ENCODE results near the gene FXN.

FXN gene

GRCh38 chr9:69012696-69013381 is 22.7 kb upstream of the FXN start:
- no peak for TF ChIP-seq CTCF (conservative IDR thresholded peaks at IDR 0.05; ENCODE audit: low read length)
- TF ChIP-seq EZH2phosphoT487 (IDR thresholded peaks at IDR 0.05; ENCODE audit: borderline replicate concordance): no peak
- no peaks in the 10 kb centered on the region for H3K27me3 ChIP-seq (ENCODE audit: insufficient read depth, low read length, poor library complexity, severe bottlenecking)
- H2AFZ ChIP-seq (ENCODE audit: low read length): no peak overlapping the region
- peak overlapping the region; percentile 39 for H3K4me2 ChIP-seq (ENCODE audit: low read depth, low read length, poor library complexity, severe bottlenecking)
- no peaks in the 10 kb centered on the region for H3F3A ChIP-seq (ENCODE audit: low read depth)
- H3K79me2 ChIP-seq (ENCODE audit: insufficient read depth, low read length): no peaks in the 10 kb centered on the region
- H3K9me3 ChIP-seq (ENCODE audit: insufficient read depth, low read depth, low read length): no peaks in the 10 kb centered on the region
- H4K20me1 ChIP-seq (ENCODE audit: insufficient read depth, low read length, poor library complexity, severe bottlenecking): no peaks in the 10 kb centered on the region
- H3K36me3 ChIP-seq (ENCODE audit: insufficient read depth, low read length): no peaks in the 10 kb centered on the region
- no peaks in the 10 kb centered on the region for H3K9me2 ChIP-seq (replicated peaks; ENCODE audit: low read depth, low read length)
- H3K4me1 ChIP-seq (ENCODE audit: insufficient read depth, low read length, poor library complexity, severe bottlenecking): peaks cover 11% of the 10 kb centered on the region
- peak overlapping the region; percentile 51 for H3K9ac ChIP-seq (ENCODE audit: low read depth, low read length, poor library complexity, severe bottlenecking)
- no peak overlapping the region for H3K4me3 ChIP-seq (ENCODE audit: low read length, poor library complexity, severe bottlenecking)

- Histone ChIP-seq H3K4me1 (ENCODE audit: insufficient read depth, low read length, poor library complexity, severe bottlenecking) (peaks cover 16% of the 10 kb centered on the region), H3F3A (ENCODE audit: low read depth) (no peaks in the 10 kb centered on the region), H3K36me3 (ENCODE audit: insufficient read depth, low read length) (no peaks in the 10 kb centered on the region), H3K4me3 (ENCODE audit: low read length, poor library complexity, severe bottlenecking) (no peak overlapping the region), H3K9me3 (ENCODE audit: insufficient read depth, low read depth, low read length) (no peaks in the 10 kb centered on the region), H3K9ac (ENCODE audit: low read depth, low read length, poor library complexity, severe bottlenecking) (no peak overlapping the region), H3K4me2 (ENCODE audit: low read depth, low read length, poor library complexity, severe bottlenecking) (no peak overlapping the region), H3K79me2 (ENCODE audit: insufficient read depth, low read length) (no peaks in the 10 kb centered on the region), H3K9me2 (replicated peaks; ENCODE audit: low read depth, low read length) (no peaks in the 10 kb centered on the region), H4K20me1 (ENCODE audit: insufficient read depth, low read length, poor library complexity, severe bottlenecking) (no peaks in the 10 kb centered on the region), H2AFZ (ENCODE audit: low read length) (no peak overlapping the region), H3K27me3 (ENCODE audit: insufficient read depth, low read length, poor library complexity, severe bottlenecking) (no peaks in the 10 kb centered on the region)
- TF ChIP-seq CTCF (conservative IDR thresholded peaks at IDR 0.05; ENCODE audit: low read length) (no peak), EZH2phosphoT487 (IDR thresholded peaks at IDR 0.05; ENCODE audit: borderline replicate concordance) (no peak)
Observed at GRCh38 chr9:69013382-69013727, 22.2 kb upstream of the FXN start.

- no peaks in the 10 kb centered on the region for H3K9me3 ChIP-seq (ENCODE audit: insufficient read depth, low read depth, low read length)
- H3K9ac ChIP-seq (ENCODE audit: low read depth, low read length, poor library complexity, severe bottlenecking): peak within 1 kb of the TSS; percentile 51
- peaks cover 22% of the 10 kb centered on the region for H3K4me1 ChIP-seq (ENCODE audit: insufficient read depth, low read length, poor library complexity, severe bottlenecking)
- H2AFZ ChIP-seq (ENCODE audit: low read length): no peak within 1 kb of the TSS
- no peaks in the 10 kb centered on the region for H3K27me3 ChIP-seq (ENCODE audit: insufficient read depth, low read length, poor library complexity, severe bottlenecking)
- H3F3A ChIP-seq (ENCODE audit: low read depth): no peaks in the 10 kb centered on the region
- H3K4me3 ChIP-seq (ENCODE audit: low read length, poor library complexity, severe bottlenecking): no peak within 1 kb of the TSS
- H3K36me3 ChIP-seq (ENCODE audit: insufficient read depth, low read length): no peaks in the 10 kb centered on the region
- no peaks in the 10 kb centered on the region for H4K20me1 ChIP-seq (ENCODE audit: insufficient read depth, low read length, poor library complexity, severe bottlenecking)
- H3K4me2 ChIP-seq (ENCODE audit: low read depth, low read length, poor library complexity, severe bottlenecking): peak within 1 kb of the TSS; percentile 39
- H3K9me2 ChIP-seq (replicated peaks; ENCODE audit: low read depth, low read length): no peaks in the 10 kb centered on the region
- TF ChIP-seq EZH2phosphoT487 (IDR thresholded peaks at IDR 0.05; ENCODE audit: borderline replicate concordance): no peak
- TF ChIP-seq CTCF (conservative IDR thresholded peaks at IDR 0.05; ENCODE audit: low read length): no peak
- H3K79me2 ChIP-seq (ENCODE audit: insufficient read depth, low read length): no peaks in the 10 kb centered on the region
Observed at GRCh38 chr9:69014013-69014412, 21.5 kb upstream of the FXN start, which contains the start of gene PRKACG. PRKACG (minus strand) TSS chr9:69014113; CDS start chr9:69014092, 21 bp downstream.

All from Loucy (cell line).